ENCODE measurements around the gene KIAA1549. TPM values are rescaled to one million over a fixed set of nuclear protein-coding genes. Genes with fewer than 3 reads are reported as not detected.

Gene KIAA1549
- total and polyA plus RNA-seq, 2 of the 4 experiments (the other 2 are of a cell fraction): 1.3 to 3.3 TPM

- Histone ChIP-seq H3K27me3 (ENCODE audit: control insufficient read depth, insufficient read depth, low read length) (no peaks in the 10 kb centered on the region), H3K23ac (ENCODE audit: low read depth, low read length) (no peak overlapping the region), H3K9ac (ENCODE audit: low read depth, low read length) (no peak overlapping the region), H2BK120ac (ENCODE audit: low read depth, low read length) (no peak overlapping the region), H3K18ac (ENCODE audit: low read depth, low read length) (no peak overlapping the region), H2AK5ac (ENCODE audit: low read depth, low read length) (no peak overlapping the region), H4K20me1 (ENCODE audit: insufficient read depth, low read length) (peaks cover 4% of the 10 kb centered on the region; the same call in 1 of the 2 replicates), H4K5ac (ENCODE audit: low read depth, low read length) (no peak overlapping the region), H3K9me1 (ENCODE audit: insufficient read depth, low read length) (no peaks in the 10 kb centered on the region; the same call in 1 of the 2 replicates), H2BK20ac (ENCODE audit: low read depth, low read length) (no peak overlapping the region), H3K36me3 (ENCODE audit: control insufficient read depth, insufficient read depth, low read length) (no peaks in the 10 kb centered on the region), H3K27ac (ENCODE audit: insufficient read depth, low read length) (no peak overlapping the region), H3K14ac (replicated peaks; ENCODE audit: low read depth, low read length) (no peak overlapping the region), H3K4me3 (ENCODE audit: insufficient read depth, low read depth, low read length) (no peak overlapping the region), H2BK15ac (ENCODE audit: low read depth, low read length) (no peak overlapping the region), H4K91ac (ENCODE audit: insufficient read depth, low read depth, low read length) (no peak overlapping the region), H2AK9ac (replicated peaks; ENCODE audit: low read depth, low read length, poor library complexity) (no peak overlapping the region), H4K8ac (ENCODE audit: low read depth in 2 of 2, low read length in 2 of 2) (no peak overlapping the region), H3K79me1 (ENCODE audit: low read depth in 1 of 2, low read length in 2 of 2) (peaks cover 9 to 19% of the 10 kb centered on the region in 2 experiments; a peak in 3 of 4 replicates), H3K4me1 (ENCODE audit: control insufficient read depth, insufficient read depth, low read length) (no peaks in the 10 kb centered on the region; the same call in 1 of the 2 replicates), H2AFZ (replicated peaks; ENCODE audit: low read length, poor library complexity) (no peak overlapping the region), H3K56ac (ENCODE audit: extremely low read depth, insufficient read depth, low read length) (no peak overlapping the region), H3K4ac (ENCODE audit: low read depth, low read length) (no peak overlapping the region), H3K9me3 (ENCODE audit: control insufficient read depth, insufficient read depth, low read length) (no peaks in the 10 kb centered on the region), H2BK5ac (ENCODE audit: low read depth, low read length, poor library complexity, severe bottlenecking) (no peak overlapping the region), H3K4me2 (ENCODE audit: low read depth, low read length) (no peak overlapping the region)
- intact Hi-C loops (cut with micrococcal nuclease) (no loop called here), dilution Hi-C loops (cut with HindIII; ENCODE audit: low sequenced_read_pairs, unreplicated experiment) (no loop called here), in situ Hi-C loops (cut with MboI; ENCODE audit: low sequenced_read_pairs) (no loop called here)
- CTCF ChIA-PET: no interaction called here
- POLR2A ChIA-PET (ENCODE audit: unreplicated experiment): no interaction called here
- WGBS, 2 experiments (ENCODE audit: extremely low coverage in 2 of 2, insufficient read length in 1 of 2): 100% methylated on average over 1 of the region's 15 CpGs; no CpG with 5 or more reads in 1 of the 2 experiments
- DNase-seq (no peak), ATAC-seq (ENCODE audit: low read depth) (no peak)
- no TSS peak for BruUV-seq (replicated peaks)
- TF ChIP-seq RCOR1 (IDR thresholded peaks at IDR 0.05; ENCODE audit: insufficient replicate concordance, low read length) (no peak), NFE2L2 (IDR thresholded peaks at IDR 0.05; ENCODE audit: low read depth, low read length) (no peak), MXI1 (IDR thresholded peaks at IDR 0.05; ENCODE audit: borderline replicate concordance, low read depth, low read length) (no peak), CEBPB (IDR thresholded peaks at IDR 0.05; ENCODE audit: low read depth, low read length) (no peak), MAFK (IDR thresholded peaks at IDR 0.05; ENCODE audit: low read depth, low read length) (no peak), CHD1 (IDR thresholded peaks at IDR 0.05; ENCODE audit: low read depth, low read length) (no peak)
- TF ChIP-seq, protein P1, sequence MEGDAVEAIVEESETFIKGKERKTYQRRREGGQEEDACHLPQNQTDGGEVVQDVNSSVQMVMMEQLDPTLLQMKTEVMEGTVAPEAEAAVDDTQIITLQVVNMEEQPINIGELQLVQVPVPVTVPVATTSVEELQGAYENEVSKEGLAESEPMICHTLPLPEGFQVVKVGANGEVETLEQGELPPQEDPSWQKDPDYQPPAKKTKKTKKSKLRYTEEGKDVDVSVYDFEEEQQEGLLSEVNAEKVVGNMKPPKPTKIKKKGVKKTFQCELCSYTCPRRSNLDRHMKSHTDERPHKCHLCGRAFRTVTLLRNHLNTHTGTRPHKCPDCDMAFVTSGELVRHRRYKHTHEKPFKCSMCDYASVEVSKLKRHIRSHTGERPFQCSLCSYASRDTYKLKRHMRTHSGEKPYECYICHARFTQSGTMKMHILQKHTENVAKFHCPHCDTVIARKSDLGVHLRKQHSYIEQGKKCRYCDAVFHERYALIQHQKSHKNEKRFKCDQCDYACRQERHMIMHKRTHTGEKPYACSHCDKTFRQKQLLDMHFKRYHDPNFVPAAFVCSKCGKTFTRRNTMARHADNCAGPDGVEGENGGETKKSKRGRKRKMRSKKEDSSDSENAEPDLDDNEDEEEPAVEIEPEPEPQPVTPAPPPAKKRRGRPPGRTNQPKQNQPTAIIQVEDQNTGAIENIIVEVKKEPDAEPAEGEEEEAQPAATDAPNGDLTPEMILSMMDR (conservative IDR thresholded peaks at IDR 0.05; ENCODE audit: low read depth, low read length): no peak
- TF ChIP-seq, protein P2, sequence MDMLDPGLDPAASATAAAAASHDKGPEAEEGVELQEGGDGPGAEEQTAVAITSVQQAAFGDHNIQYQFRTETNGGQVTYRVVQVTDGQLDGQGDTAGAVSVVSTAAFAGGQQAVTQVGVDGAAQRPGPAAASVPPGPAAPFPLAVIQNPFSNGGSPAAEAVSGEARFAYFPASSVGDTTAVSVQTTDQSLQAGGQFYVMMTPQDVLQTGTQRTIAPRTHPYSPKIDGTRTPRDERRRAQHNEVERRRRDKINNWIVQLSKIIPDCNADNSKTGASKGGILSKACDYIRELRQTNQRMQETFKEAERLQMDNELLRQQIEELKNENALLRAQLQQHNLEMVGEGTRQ (IDR thresholded peaks at IDR 0.05; ENCODE audit: low read depth, low read length): no peak
These were observed 16.4 kb downstream of the KIAA1549 start for GRCh38 chr7:138964624-138965436.
